ENCODE results near the gene KIF6.
"Not testable (repeated sequence)": the region's sequence is repeated elsewhere in the genome, so short reads cannot be mapped to it uniquely, and the experiment has no call there.

Gene KIF6

DNA sequence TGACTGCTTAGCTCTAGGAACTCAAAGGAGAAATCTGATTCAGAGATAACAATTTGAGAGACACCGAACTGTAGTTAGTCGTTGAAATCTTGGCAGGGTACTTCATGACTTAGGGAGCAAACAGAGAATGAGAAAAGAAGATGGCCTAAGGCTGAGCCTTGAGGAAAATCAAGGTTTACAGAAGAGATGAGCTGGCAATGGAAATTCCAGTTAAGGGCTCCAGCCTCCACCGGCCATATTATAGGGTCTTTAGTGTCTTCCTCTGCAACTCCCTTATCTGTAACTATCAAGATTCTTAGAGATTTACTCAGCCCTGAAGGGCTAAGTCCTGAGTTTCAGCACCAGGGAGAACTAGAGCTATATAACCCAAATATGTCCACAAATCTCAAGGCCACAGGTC, 437.6 kb downstream of the KIF6 start (continued):
- TF ChIP-seq ZNF426 (tag by site-specific recombination; IDR thresholded peaks at IDR 0.05) (no peak), ZNF146 (tag by site-specific recombination; IDR thresholded peaks at IDR 0.05) (no peak), ZNF112 (tag by site-specific recombination; IDR thresholded peaks at IDR 0.05) (no peak), ZNF658 (tag by site-specific recombination; IDR thresholded peaks at IDR 0.05) (no peak)

DNA sequence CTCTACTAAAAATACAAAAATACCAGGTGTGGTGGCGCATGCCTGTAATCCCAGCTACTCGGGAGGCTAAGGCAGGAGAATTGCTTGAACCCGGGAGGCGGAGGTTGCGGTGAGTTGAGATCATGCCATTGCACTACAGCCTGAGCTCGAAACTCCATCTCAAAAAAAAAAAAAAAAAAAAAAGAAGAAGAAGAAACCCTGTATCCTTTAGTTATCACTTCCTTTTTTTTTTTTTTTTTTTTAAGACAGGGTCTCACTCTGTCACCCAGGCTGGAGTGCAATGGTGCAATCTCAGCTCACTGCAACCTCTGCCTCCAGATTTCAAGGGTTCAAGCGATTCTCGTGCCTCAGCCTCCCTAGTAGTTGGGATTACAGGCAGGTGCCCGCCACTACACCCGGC, 438.6 kb downstream of the KIF6 start:
- H3K9me3 ChIP-seq (ENCODE audit: control insufficient read depth, insufficient read depth, low read depth, low read length); H3K4me1 ChIP-seq (ENCODE audit: control insufficient read depth, insufficient read depth, low read length); CTCF ChIA-PET; POLR2A ChIA-PET; H3K36me3 ChIP-seq (ENCODE audit: control insufficient read depth in 2 of 2, insufficient read depth in 1 of 2, low read length in 2 of 2); H3K4me3 ChIP-seq (ENCODE audit: low read depth, low read length); H3K27ac ChIP-seq (ENCODE audit: extremely low read depth, low read depth, low read length): not testable (repeated sequence)

DNA sequence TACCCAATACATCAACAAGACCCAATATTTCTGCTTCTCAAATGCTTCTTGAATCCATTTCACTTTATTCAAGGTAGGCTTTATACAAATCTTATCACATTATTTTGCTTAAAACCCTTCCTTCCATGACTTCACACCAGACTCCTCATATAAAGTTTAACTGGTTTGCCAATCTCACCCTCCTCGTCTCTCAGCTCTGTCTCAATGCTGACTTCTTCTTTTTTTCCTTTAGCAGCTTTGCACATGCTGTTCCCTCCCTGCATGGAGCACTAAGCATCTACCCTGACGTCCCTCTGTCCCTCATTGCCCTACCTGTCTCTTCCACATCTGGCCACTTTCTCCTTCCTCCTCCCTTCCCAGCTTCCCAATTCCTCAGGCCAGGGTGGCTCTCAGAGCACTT, 442.4 kb downstream of the KIF6 start:
- H3K4me1 ChIP-seq (ENCODE audit: control insufficient read depth, insufficient read depth, low read length) = peaks cover 3% of the 10 kb centered on the region
- H3K4me3 ChIP-seq (ENCODE audit: low read depth, low read length) = no peak overlapping the region
- H3K27ac ChIP-seq (ENCODE audit: extremely low read depth, low read depth, low read length) = no peak overlapping the region
- TF ChIP-seq ZNF792 (tag by site-specific recombination; IDR thresholded peaks at IDR 0.05) = no peak
- no peak for TF ChIP-seq BCL11B (tag by site-specific recombination; IDR thresholded peaks at IDR 0.05; ENCODE audit: low read depth)
- no peak for TF ChIP-seq ZNF112 (tag by site-specific recombination; IDR thresholded peaks at IDR 0.05)
- TF ChIP-seq KLF1 (tag by site-specific recombination; IDR thresholded peaks at IDR 0.05) = no peak
- no peak for TF ChIP-seq ZBTB49 (tag by site-specific recombination; IDR thresholded peaks at IDR 0.05; ENCODE audit: low read depth)
- TF ChIP-seq HOXA7 (CRISPR knock-in tag; IDR thresholded peaks at IDR 0.05; ENCODE audit: borderline replicate concordance) = no peak
- no peak for TF ChIP-seq TCF7L2 (IDR thresholded peaks at IDR 0.05; ENCODE audit: borderline replicate concordance, low read depth, low read length)
- no peak for TF ChIP-seq ZNF341 (tag by site-specific recombination; IDR thresholded peaks at IDR 0.05; ENCODE audit: low read depth)
- no peak for TF ChIP-seq ZNF266 (tag by site-specific recombination; IDR thresholded peaks at IDR 0.05; ENCODE audit: low read depth)
- TF ChIP-seq HOXD13 (CRISPR knock-in tag; IDR thresholded peaks at IDR 0.05; ENCODE audit: borderline replicate concordance) = no peak
- no peak for TF ChIP-seq ZNF223 (tag by site-specific recombination; IDR thresholded peaks at IDR 0.05)
- no peak for TF ChIP-seq ZNF354C (tag by site-specific recombination; IDR thresholded peaks at IDR 0.05; ENCODE audit: borderline replicate concordance, low read depth)
- no peak for TF ChIP-seq ZNF521 (tag by site-specific recombination; IDR thresholded peaks at IDR 0.05)
- TF ChIP-seq ZNF23 (tag by site-specific recombination; IDR thresholded peaks at IDR 0.05; ENCODE audit: borderline replicate concordance) = no peak
- no peak for TF ChIP-seq ZSCAN30 (tag by site-specific recombination; IDR thresholded peaks at IDR 0.05)
- no peak for TF ChIP-seq EGR2 (tag by site-specific recombination; IDR thresholded peaks at IDR 0.05; ENCODE audit: low read depth)
- CTCF ChIA-PET = interaction anchor here (0.6 kb wide), 2 partner anchors 22 to 158 kb away, joined by 3 read pairs; no protein-coding TSS in a partner anchor
- H3K9me3 ChIP-seq (ENCODE audit: control insufficient read depth, insufficient read depth, low read depth, low read length) = no peaks in the 10 kb centered on the region
- POLR2A ChIA-PET = no interaction called here
- H3K36me3 ChIP-seq (ENCODE audit: control insufficient read depth in 2 of 2, insufficient read depth in 1 of 2, low read length in 2 of 2) = no peaks in the 10 kb centered on the region

GRCh38 chr6:39281312-39281980, 443.8 kb downstream of the KIF6 start:
- no peak overlapping the region for H3K27ac ChIP-seq (ENCODE audit: extremely low read depth, low read depth, low read length)
- H3K4me3 ChIP-seq (ENCODE audit: low read depth, low read length) = no peak overlapping the region
- H3K4me1 ChIP-seq (ENCODE audit: control insufficient read depth, insufficient read depth, low read length) = peaks cover 3% of the 10 kb centered on the region
- CTCF ChIA-PET = interaction anchor here (0.6 kb wide), 1 partner anchor 126 kb away, joined by 4 read pairs; no protein-coding TSS in a partner anchor
- no peaks in the 10 kb centered on the region for H3K9me3 ChIP-seq (ENCODE audit: control insufficient read depth, insufficient read depth, low read depth, low read length)
- POLR2A ChIA-PET = no interaction called here
- no peaks in the 10 kb centered on the region for H3K36me3 ChIP-seq (ENCODE audit: control insufficient read depth in 2 of 2, insufficient read depth in 1 of 2, low read length in 2 of 2)
- TF ChIP-seq ZNF366 (tag by site-specific recombination; conservative IDR thresholded peaks at IDR 0.05) (no peak), ZNF529 (tag by site-specific recombination; IDR thresholded peaks at IDR 0.05; ENCODE audit: insufficient replicate concordance) (no peak), ZNF174 (tag by site-specific recombination; IDR thresholded peaks at IDR 0.05) (no peak), ZBTB48 (tag by site-specific recombination; IDR thresholded peaks at IDR 0.05) (no peak), ZNF214 (tag by site-specific recombination; IDR thresholded peaks at IDR 0.05; ENCODE audit: borderline replicate concordance) (no peak), ZNF530 (tag by site-specific recombination; IDR thresholded peaks at IDR 0.05; ENCODE audit: low read depth) (no peak)
- TF ChIP-seq, protein P1, sequence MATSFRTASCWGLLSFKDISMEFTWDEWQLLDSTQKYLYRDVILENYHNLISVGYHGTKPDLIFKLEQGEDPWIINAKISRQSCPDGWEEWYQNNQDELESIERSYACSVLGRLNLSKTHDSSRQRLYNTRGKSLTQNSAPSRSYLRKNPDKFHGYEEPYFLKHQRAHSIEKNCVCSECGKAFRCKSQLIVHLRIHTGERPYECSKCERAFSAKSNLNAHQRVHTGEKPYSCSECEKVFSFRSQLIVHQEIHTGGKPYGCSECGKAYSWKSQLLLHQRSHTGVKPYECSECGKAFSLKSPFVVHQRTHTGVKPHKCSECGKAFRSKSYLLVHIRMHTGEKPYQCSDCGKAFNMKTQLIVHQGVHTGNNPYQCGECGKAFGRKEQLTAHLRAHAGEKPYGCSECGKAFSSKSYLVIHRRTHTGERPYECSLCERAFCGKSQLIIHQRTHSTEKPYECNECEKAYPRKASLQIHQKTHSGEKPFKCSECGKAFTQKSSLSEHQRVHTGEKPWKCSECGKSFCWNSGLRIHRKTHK (tag by site-specific recombination; IDR thresholded peaks at IDR 0.05) = no peak
- TF ChIP-seq, protein P2, sequence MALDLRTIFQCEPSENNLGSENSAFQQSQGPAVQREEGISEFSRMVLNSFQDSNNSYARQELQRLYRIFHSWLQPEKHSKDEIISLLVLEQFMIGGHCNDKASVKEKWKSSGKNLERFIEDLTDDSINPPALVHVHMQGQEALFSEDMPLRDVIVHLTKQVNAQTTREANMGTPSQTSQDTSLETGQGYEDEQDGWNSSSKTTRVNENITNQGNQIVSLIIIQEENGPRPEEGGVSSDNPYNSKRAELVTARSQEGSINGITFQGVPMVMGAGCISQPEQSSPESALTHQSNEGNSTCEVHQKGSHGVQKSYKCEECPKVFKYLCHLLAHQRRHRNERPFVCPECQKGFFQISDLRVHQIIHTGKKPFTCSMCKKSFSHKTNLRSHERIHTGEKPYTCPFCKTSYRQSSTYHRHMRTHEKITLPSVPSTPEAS (tag by site-specific recombination; IDR thresholded peaks at IDR 0.05) = no peak
